ENCODE results near the gene AGPAT2.

DNA sequence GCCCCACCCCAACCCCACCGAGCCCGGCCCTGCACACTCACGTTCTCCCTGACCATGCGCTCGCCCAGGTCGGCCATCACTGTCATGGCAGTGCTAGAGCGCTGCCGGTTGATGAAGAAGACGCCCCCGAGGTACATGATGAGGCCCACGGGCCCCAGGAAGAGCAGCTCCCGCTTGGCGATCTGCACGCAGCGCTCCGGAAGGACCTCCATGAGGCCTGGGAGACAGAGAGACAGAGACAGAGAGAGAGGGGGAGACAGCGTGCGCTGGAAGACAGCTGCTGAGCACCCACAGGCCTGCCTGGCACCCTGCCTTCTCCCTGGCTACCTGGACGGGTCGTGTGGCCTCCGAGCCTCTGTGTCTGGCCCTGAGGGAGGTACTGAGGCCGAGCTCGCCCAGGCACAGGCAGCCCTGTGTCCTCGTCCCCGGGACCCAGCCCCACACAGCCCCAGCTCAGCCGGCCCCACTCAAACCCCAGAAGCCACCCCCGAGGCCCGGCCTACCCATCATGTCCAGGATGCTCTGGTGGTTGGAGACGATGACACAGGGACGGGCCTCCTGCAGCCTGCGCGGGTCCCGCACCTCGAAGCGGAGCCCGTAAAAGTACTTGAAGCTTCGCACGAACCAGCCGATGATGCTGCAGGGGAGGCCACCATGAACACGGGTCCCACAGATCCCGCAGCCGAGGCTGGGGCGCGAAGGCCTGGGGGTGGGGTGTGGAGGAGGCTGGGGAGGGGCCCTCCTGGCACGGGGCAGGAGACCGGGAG is 10.2 kb downstream of the AGPAT2 start:
- TF ChIP-seq, protein P1, sequence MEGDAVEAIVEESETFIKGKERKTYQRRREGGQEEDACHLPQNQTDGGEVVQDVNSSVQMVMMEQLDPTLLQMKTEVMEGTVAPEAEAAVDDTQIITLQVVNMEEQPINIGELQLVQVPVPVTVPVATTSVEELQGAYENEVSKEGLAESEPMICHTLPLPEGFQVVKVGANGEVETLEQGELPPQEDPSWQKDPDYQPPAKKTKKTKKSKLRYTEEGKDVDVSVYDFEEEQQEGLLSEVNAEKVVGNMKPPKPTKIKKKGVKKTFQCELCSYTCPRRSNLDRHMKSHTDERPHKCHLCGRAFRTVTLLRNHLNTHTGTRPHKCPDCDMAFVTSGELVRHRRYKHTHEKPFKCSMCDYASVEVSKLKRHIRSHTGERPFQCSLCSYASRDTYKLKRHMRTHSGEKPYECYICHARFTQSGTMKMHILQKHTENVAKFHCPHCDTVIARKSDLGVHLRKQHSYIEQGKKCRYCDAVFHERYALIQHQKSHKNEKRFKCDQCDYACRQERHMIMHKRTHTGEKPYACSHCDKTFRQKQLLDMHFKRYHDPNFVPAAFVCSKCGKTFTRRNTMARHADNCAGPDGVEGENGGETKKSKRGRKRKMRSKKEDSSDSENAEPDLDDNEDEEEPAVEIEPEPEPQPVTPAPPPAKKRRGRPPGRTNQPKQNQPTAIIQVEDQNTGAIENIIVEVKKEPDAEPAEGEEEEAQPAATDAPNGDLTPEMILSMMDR (conservative IDR thresholded peaks at IDR 0.05), result no peak
- TF ChIP-seq ZFX (IDR thresholded peaks at IDR 0.05), result no peak

Measured in C4-2B (cell line).